ENCODE measurements around the gene AVEN. TPM values are rescaled to one million over a fixed set of nuclear protein-coding genes. Genes with fewer than 3 reads are reported as not detected.

Gene AVEN
- total RNA-seq, 6 experiments from 2014 or later, result 8.2 to 10.2 (median 9.4) TPM

DNA sequence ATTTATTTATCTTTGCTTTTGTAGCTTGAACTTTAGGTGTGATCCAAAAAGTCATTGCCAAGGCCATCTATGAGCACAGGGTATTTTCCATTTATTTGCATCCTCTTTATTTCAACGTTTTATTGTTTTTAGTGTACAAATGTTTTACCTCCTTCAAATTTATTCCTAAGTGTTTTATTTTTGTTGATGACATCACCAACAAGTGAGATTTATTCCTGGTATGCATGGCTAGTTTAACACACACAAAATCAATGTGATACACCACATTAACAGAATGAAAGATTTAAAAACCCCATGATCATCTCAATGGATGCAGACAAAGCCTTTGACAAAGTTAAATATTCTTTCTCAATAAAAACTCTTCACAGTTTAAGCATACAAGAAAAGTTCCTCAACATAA lies 137.0 kb downstream of the AVEN start:
- Histone ChIP-seq H3K4me1 (no peaks in the 10 kb centered on the region), H3K27ac (no peak overlapping the region), H3K36me3 (no peaks in the 10 kb centered on the region), H3K4me3 (no peak overlapping the region), H3K27me3 (no peaks in the 10 kb centered on the region), H3K9me3 (no peaks in the 10 kb centered on the region)
- TF ChIP-seq POLR2A (IDR thresholded peaks at IDR 0.05), result no peak
- TF ChIP-seq, protein P1, sequence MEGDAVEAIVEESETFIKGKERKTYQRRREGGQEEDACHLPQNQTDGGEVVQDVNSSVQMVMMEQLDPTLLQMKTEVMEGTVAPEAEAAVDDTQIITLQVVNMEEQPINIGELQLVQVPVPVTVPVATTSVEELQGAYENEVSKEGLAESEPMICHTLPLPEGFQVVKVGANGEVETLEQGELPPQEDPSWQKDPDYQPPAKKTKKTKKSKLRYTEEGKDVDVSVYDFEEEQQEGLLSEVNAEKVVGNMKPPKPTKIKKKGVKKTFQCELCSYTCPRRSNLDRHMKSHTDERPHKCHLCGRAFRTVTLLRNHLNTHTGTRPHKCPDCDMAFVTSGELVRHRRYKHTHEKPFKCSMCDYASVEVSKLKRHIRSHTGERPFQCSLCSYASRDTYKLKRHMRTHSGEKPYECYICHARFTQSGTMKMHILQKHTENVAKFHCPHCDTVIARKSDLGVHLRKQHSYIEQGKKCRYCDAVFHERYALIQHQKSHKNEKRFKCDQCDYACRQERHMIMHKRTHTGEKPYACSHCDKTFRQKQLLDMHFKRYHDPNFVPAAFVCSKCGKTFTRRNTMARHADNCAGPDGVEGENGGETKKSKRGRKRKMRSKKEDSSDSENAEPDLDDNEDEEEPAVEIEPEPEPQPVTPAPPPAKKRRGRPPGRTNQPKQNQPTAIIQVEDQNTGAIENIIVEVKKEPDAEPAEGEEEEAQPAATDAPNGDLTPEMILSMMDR (IDR thresholded peaks at IDR 0.05), result no peak
- intact Hi-C loops (cut with DNase I), result no loop called here
- 0% methylated on average over 1 of the region's 1 CpG for WGBS (ENCODE audit: insufficient coverage, low coverage, low lambda C conversion rate, missing lambda C conversion rate)
- no peak for DNase-seq
- no peak for ATAC-seq

DNA sequence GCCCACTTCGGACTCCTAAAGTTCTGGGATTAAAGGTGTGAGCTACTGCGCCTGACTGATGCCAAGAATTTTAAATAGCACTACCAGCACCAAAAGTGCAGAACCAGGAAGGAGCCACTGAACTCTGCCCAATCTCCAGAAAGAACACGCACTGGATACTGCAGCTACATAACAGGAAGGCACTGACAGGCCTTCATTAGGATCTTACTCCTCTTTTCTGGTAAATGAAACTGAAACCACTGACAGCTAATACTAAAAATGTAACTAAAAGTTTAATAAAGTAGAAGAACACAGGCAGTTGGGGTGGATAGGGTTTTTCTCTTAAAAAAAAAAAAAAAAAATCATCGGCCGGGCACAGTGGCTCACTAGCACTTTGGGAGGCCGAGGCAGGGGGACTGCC lies 144.8 kb downstream of the AVEN start:
- Histone ChIP-seq H3K36me3 (no peaks in the 10 kb centered on the region), H3K4me3 (no peak overlapping the region), H3K27ac (no peak overlapping the region), H3K9me3 (no peaks in the 10 kb centered on the region), H3K27me3 (no peaks in the 10 kb centered on the region), H3K4me1 (no peaks in the 10 kb centered on the region)
- TF ChIP-seq POLR2A (IDR thresholded peaks at IDR 0.05), result no peak
- TF ChIP-seq, protein P1 (IDR thresholded peaks at IDR 0.05), result no peak
- DNase-seq (no peak), ATAC-seq (peak; percentile 40 to 64 (median 54))
- intact Hi-C loops (cut with DNase I), result no loop called here
- WGBS (ENCODE audit: insufficient coverage, low coverage, low lambda C conversion rate, missing lambda C conversion rate), result 79% methylated on average over 6 of the region's 6 CpGs

DNA sequence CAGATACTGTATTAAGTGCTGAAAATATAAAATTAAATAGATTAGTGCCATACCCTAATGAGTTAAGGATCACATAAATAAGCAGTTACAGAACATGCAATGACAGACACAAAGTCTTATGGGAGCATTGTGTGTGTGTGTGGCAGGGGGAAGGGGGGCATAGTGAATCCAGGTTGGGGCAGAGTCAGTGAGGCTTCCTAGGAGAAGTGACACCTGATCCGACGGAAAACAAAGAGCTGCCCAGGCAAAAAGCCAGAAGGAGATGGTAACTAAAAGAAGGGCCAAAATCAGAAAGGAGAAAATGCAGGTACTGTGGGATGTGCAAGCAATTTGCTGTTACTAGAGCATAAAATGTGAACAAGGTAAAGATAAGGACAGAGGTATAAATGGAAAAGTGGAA lies 150.8 kb downstream of the AVEN start:
- no peaks in the 10 kb centered on the region for H3K4me1 ChIP-seq
- TF ChIP-seq, protein P1 (IDR thresholded peaks at IDR 0.05), result no peak
- TF ChIP-seq POLR2A (IDR thresholded peaks at IDR 0.05), result no peak
- ATAC-seq (no peak), DNase-seq (no peak)
- intact Hi-C loops (cut with DNase I), result no loop called here
- H3K4me3 ChIP-seq, result no peak overlapping the region
- no peak overlapping the region for H3K27ac ChIP-seq
- 50% methylated on average over 2 of the region's 2 CpGs for WGBS (ENCODE audit: insufficient coverage, low coverage, low lambda C conversion rate, missing lambda C conversion rate)
- H3K9me3 ChIP-seq, result no peaks in the 10 kb centered on the region
- H3K27me3 ChIP-seq, result no peaks in the 10 kb centered on the region
- no peaks in the 10 kb centered on the region for H3K36me3 ChIP-seq

DNA sequence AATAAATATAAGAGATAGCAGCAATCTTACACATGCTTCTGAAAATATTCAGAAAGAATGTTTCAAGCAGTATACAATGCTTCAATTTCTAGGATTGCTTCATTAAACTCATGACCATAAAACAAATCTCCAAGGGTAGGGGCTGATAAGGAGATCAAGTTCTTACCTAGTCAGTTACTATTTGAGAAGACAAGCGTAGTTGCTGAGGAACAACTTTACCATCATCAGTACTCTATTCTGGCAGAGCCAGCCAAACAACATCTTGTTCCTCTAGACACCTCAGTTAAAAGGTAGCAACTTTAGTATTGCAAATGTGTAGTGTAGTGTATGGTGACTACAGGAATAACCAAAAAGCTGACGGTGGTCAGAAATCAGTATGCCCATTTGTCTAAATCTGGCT lies 156.1 kb downstream of the AVEN start:
- Histone ChIP-seq H3K27me3 (no peaks in the 10 kb centered on the region), H3K4me1 (no peaks in the 10 kb centered on the region), H3K9me3 (no peaks in the 10 kb centered on the region), H3K36me3 (no peaks in the 10 kb centered on the region), H3K4me3 (no peak overlapping the region), H3K27ac (no peak overlapping the region)
- ATAC-seq, result no peak
- WGBS (ENCODE audit: insufficient coverage, low coverage, low lambda C conversion rate, missing lambda C conversion rate), result 92% methylated on average over 2 of the region's 2 CpGs
- DNase-seq, result no peak
- TF ChIP-seq, protein P1 (IDR thresholded peaks at IDR 0.05), result no peak
- no peak for TF ChIP-seq POLR2A (IDR thresholded peaks at IDR 0.05)
- intact Hi-C loops (cut with DNase I), result no loop called here

DNA sequence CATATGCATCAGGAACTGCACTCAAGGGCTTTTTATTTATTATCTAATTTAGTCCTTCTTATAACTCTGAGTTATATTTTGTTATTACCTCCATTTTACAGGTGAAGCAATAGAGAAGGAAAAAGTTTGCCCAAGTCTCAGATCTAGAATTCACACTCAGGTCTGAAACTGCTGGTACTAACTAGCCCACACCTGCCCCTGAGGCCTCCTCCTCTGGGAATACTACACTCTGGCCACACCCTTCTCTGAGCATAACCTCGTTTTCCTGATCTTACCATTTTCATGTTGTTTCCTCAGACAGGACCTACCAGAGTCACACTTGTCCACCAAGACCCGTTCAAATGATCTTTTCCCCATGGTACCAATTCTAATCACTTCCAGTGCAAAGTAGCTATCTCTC lies 164.8 kb downstream of the AVEN start:
- intact Hi-C loops (cut with DNase I), result no loop called here
- WGBS (ENCODE audit: insufficient coverage, low coverage, low lambda C conversion rate, missing lambda C conversion rate), result 89% methylated on average over 2 of the region's 2 CpGs

More for the DNA sequence above, 164.8 kb downstream of the AVEN start:
- DNase-seq, result no peak
- TF ChIP-seq, protein P1 (IDR thresholded peaks at IDR 0.05), result no peak
- no peak for TF ChIP-seq POLR2A (IDR thresholded peaks at IDR 0.05)
- ATAC-seq, result no peak
- Histone ChIP-seq H3K36me3 (no peaks in the 10 kb centered on the region), H3K4me3 (no peak overlapping the region), H3K27me3 (no peaks in the 10 kb centered on the region), H3K27ac (no peak overlapping the region), H3K9me3 (no peaks in the 10 kb centered on the region), H3K4me1 (no peaks in the 10 kb centered on the region)

Measured in right lobe of liver (tissue), 6 donors.